ENCODE data around the gene DPYSL5.
"Not testable (repeated sequence)": the region's sequence is repeated elsewhere in the genome, so short reads cannot be mapped to it uniquely, and the experiment has no call there.

Gene DPYSL5

DNA sequence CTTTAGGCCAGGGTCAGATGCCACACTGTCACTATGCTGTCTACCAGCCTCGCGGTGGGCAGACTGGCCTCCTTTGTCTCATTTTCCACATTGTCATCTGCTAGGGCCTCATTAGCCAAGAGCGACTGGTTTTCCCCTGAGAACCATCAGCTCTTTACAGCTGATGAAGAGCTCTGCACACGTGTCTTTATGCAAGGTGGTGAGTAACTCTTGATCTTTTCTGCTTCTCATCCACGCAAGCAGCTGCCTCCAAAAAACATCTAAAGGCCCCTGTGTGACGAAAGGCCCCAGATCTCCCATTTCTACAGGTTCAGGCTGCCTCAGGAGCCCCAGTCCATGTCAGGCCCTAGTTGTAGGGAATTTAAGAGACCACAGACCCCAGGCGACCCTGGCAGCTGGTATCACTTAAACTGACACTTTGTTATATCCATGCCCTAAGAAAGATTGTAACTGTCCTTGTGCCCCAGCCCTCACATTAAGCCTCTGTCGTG is 52.9 kb downstream of the DPYSL5 start:
- DNase-seq, result peak in 7 of 56 donors; percentile 33 to 61 (median 41)

DNA sequence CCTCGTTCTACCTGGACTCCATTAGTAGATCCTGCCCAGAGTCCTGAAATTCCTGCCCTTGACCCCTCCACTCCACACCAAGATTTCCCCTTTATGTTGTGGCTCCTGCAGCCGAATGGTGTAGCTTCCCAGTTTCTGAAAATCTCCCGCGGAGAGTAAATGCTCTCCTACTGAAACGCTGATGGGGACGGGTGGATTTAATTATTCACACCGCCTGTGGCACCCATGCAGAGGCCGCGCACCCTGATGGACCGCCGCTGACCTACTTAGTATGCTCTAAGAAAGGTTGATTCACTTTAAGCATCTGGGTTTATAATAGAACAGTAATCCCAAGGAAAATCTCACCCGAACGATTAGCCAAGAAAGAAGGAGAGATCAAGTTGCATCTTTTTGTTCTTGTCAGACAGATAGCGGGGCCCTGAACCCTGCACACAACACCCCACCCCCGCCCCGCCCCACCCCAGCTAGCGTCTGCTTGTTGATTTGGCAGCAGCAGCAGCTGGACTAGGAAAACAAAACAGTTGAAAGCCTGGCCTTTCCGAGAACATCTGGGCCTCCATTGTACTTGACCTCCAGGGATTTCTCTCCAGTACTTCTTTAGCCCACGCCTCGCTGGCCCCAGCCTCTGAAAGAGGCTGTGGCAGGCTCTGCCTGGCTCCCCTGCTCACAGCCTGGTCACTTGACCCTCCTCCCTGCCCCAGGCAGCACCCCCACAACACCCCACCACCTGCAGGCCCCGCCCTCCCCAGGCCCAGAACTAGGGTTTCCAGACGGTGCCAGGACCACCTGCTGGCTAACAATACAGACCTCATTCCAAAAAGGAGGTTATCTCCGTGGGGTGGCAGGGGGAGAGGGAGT is 53.6 kb downstream of the DPYSL5 start:
- peak in 26 of 56 donors; percentile 30 to 82 (median 58) for DNase-seq

DNA sequence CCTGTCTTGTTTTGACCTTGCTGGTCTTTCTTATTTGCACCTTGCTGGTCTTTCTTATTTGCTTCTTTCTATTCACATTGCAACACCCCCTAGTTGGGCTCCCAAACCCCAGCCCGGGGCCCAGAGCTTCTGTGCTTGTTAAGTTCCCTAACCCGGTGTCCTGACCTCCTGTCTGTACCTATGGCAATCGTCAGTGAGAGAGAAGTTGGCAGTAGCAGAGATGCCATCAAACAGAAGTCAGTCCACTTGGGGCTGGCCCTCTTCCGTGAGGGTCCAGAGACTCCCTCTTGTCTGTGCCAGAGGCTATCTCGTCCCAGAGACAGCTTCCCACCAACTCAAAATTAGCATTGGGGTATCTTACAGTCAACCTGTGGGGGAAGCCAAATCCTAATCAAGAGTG is 55.7 kb downstream of the DPYSL5 start:
- no peak for DNase-seq

DNA sequence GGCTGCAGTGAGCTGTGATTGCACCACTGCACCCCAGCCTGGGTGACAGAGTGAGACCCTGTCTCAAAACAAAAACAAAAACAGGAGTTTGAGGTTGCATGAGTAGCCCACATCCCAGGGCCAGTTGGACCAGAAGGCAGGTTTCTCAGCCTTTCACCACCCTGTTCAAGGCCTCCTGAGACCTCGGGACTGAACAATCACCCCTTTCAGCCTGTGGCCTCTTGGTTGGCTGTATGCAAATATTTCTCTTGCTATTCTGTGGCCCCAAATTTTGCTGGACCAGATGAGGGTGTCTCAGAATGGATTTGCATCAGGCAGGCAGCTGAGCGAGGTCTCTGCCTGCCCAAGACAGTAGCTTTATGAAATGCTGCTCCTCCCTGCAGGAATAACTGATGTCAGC is 56.9 kb downstream of the DPYSL5 start:
- DNase-seq, result peak in 1 of 56 donors; percentile 11

DNA sequence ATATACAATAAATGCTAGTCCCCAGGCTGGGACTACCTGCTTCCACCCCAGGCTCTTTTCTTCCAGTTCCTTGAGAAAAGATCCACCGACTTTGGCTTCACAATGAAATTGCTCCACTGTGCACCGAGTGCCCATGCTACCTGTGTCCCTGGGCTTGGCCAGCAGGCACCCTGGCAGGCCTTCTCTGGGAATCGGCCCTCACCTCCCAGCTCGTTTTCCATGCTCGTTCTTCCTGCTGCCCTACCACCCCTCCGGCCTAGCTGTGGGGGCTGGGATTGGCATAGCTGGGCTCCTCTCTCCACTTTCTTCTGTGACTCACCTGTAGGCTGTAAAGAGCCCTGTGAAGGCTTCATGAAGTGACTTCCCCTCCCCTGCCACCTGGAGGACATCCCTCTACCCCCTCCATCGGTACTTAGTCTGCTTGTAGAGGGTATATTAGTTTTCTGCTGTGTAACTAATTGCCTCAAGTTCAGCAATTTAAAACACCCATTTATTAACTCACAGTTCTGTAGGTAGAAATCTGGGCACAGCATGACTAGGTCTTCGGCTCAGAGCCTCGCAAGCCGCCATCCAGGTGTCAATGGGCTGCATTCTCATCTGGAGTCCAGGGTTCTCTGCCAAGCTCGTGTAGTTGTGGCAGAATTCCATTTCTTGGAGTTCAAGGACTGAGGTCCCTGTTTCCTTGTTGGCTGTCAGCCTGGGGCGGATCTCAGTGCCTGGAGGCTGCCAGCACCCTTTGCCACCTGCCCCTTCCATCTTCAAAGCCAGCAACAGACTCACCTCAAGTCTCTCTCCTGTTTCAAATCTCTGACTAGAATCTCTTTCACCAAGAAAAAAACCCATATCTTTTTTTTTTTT is 57.6 kb downstream of the DPYSL5 start:
- DNase-seq, result no peak

GRCh38 chr2:26907416-26907815 is 59.5 kb downstream of the DPYSL5 start:
- no peak for DNase-seq

GRCh38 chr2:26910176-26910575 is 62.2 kb downstream of the DPYSL5 start:
- DNase-seq, result no peak

- peak in 48 of 56 donors; percentile 26 to 92 (median 74) for DNase-seq
Measured at GRCh38 chr2:26911911-26912861, 64.3 kb downstream of the DPYSL5 start.

GRCh38 chr2:26913606-26913998 is 65.7 kb downstream of the DPYSL5 start:
- peak in 5 of 56 donors; percentile 16 to 30 (median 19) for DNase-seq

GRCh38 chr2:26913999-26914658 is 66.2 kb downstream of the DPYSL5 start:
- DNase-seq, result no peak

DNA sequence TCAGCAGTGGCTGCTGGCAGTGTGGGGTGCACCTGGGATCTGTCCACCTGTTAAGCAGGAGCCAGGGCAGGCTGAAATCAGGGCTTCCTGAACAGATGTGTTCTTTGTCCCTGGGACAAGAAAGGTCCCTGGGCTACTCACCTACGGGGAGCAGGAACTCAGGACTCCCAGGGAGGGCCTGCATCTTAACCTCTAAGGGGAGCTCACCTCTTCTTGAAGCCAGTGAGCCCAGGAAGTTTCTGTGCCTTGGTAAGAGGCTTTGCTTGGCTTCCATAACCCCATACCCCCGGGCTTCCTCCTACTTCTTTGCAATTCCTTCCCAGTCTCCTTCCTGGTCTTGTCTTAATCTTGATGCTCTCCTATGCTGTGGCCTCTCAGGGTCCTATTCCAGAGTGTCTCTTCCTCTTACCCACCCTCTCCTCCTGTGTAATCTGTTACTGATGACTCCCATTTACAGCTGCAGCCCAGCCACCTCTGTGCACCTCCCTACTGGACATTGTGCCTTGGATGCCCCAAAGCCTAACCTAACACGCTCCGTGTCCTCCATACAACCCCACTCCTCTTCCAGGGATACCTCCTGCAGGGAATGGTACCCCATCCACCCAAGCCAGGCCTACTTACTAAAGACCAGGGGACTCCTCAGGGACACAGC is 66.9 kb downstream of the DPYSL5 start:
- DNase-seq, result no peak

GRCh38 chr2:26915316-26915715 is 67.4 kb downstream of the DPYSL5 start:
- no peak for DNase-seq

- DNase-seq, result no peak
Measured at GRCh38 chr2:26916128-26916692, 68.3 kb downstream of the DPYSL5 start.

- no peak for DNase-seq
Measured at GRCh38 chr2:26917135-26917836, 69.4 kb downstream of the DPYSL5 start.

- DNase-seq, result peak in 9 of 56 donors; percentile 24 to 61 (median 44)
Measured at GRCh38 chr2:26921323-26921722, 73.4 kb downstream of the DPYSL5 start.

- DNase-seq, result peak in 49 of 56 donors; percentile 17 to 90 (median 71)
Measured at GRCh38 chr2:26922405-26923188, 74.7 kb downstream of the DPYSL5 start.

DNA sequence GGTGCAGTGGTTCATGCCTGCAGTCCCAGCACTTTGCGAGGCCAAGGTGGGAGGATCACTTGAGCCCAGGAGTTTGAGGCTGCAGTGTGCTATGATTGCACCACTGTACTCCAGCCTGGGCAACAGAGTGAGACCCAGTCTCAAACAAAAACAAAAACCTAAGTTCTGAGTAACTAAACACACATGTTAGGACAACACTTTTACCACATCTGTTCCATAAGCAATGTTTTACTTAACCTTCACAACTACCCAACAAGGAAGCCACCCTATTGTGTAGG is 75.2 kb downstream of the DPYSL5 start:
- DNase-seq, result not testable (repeated sequence)

DNA sequence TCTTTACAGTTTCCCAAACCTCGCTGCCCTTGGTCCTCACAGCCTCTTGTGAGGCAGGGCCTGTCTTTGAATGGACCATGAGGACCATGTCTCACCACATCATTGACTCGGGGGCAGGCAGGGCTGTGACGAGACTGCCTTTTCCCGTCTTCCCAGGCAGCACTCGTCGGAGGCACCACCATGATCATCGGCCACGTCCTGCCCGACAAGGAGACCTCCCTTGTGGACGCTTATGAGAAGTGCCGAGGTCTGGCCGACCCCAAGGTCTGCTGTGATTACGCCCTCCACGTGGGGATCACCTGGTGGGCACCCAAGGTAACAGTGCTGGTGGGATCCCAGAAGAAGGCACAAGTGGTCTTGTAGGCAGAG is 76.8 kb downstream of the DPYSL5 start:
- DNase-seq, result no peak

All from nucleus accumbens (tissue), 56 donors.